B cell (primary cell): ENCODE data around the gene SKA3. TPM values are rescaled to one million over a fixed set of nuclear protein-coding genes. Genes with fewer than 3 reads are reported as not detected.

Experiments used
- polyA plus RNA-seq: library from polyadenylated mRNA; depleted of rRNA; stranded (reverse); fragments of >200 nt; gene quantifications from 2 replicates; pipeline ENCODE4 v1.2.3, GENCODE V29; 2012
- small RNA-seq: library from RNA; depleted of rRNA; stranded (forward); fragments of <200 nt; gene quantifications from one replicate; pipeline ENCODE3, GENCODE V24; 2012; ENCODE audit warnings: low replicate concordance, low read depth; ENCODE audit not compliant: insufficient read length
- total RNA-seq, 2 donors: library from RNA; stranded (reverse); fragments of 120-200 nt in 1 of 2; gene quantifications; 1 replicate in 1 of 2; 2 replicates in 1 of 2; pipeline versions ENCODE4 v1.2.3 to v1.2.4, GENCODE V29; 2013 to 2022

Gene SKA3
- total and polyA plus RNA-seq, 2 donors (not counting 1 experiment from before 2014, with no cell fraction given), result 0.07 to 0.20 TPM

Small RNA genes lying within 50 kb of the gene (small RNA-seq; reads per million reads assigned to genes)
- gene AL158032.1, result not detected
- gene RF00086, result 57.3 reads per million, percentile 94 among the genes with 10 or more reads in this experiment
- gene RF02116, result not detected

Other genes with a start within 250 kb of the SKA3 start
- 2.7 and 2.9 TPM in 2 replicates for gene LATS2, start 115.0 kb downstream of the SKA3 start, total RNA-seq
- 1.3 and 1.9 TPM in 2 replicates for gene LATS2, start 115.0 kb downstream of the SKA3 start, polyA plus RNA-seq
- gene SAP18, start 36.4 kb downstream of the SKA3 start, total RNA-seq, result 151 and 165 TPM in 2 replicates
- 20.6 and 33.0 TPM in 2 replicates for gene SAP18, start 36.4 kb downstream of the SKA3 start, polyA plus RNA-seq
- gene MRPL57, start 106 bp upstream of the SKA3 start, total RNA-seq, result 9.7 and 12.1 TPM in 2 replicates
- 6.0 and 7.8 TPM in 2 replicates for gene MRPL57, start 106 bp upstream of the SKA3 start, polyA plus RNA-seq